DOHH2 (cell line): Measurements from ENCODE around the gene OR8J1.

Source experiments
- H3F3A ChIP-seq: fragments of 200-600 bp; sonication (generic), shearing (Covaris generic); 2 replicates; pipeline ENCODE4 v1.6.0; 2016; ENCODE audit warnings: antibody characterized with exemption, mild to moderate bottlenecking; ENCODE audit not compliant: control insufficient read depth, insufficient read depth
- H3K27ac ChIP-seq: fragments of 200-600 bp; sonication (generic); 2 replicates; pipeline ENCODE4 v1.5.1; 2014; ENCODE audit warnings: low read depth, mild to moderate bottlenecking, low read length, moderate library complexity
- H3K27me3 ChIP-seq: fragments of 200-600 bp; sonication (generic); 2 replicates; pipeline ENCODE4 v1.6.1; 2014; ENCODE audit warnings: mild to moderate bottlenecking, low read length, mixed read lengths; ENCODE audit not compliant: control insufficient read depth
- H3K36me3 ChIP-seq: fragments of 200-600 bp; sonication (generic); 2 replicates; pipeline ENCODE4 v1.6.1; 2014; ENCODE audit warnings: mild to moderate bottlenecking, low read length, moderate library complexity, mixed read lengths; ENCODE audit not compliant: control insufficient read depth
- H3K4me1 ChIP-seq: fragments of 200-600 bp; sonication (generic); 2 replicates; pipeline ENCODE4 v1.6.1; 2014; ENCODE audit warnings: mild to moderate bottlenecking, low read length, mixed read lengths; ENCODE audit not compliant: control insufficient read depth
- H3K4me2 ChIP-seq: fragments of 200-600 bp; sonication (generic); 2 replicates; pipeline ENCODE4 v1.6.0; 2014; ENCODE audit warnings: mild to moderate bottlenecking, low read length, moderate library complexity
- H3K4me3 ChIP-seq: fragments of 200-600 bp; sonication (generic); 2 replicates; pipeline ENCODE4 v1.5.1; 2014; ENCODE audit warnings: mild to moderate bottlenecking, low read length, mixed read lengths
- H3K79me2 ChIP-seq: fragments of 200-600 bp; sonication (generic); 2 replicates; pipeline ENCODE4 v1.6.1; 2014; ENCODE audit warnings: mild to moderate bottlenecking, low read length, mixed read lengths; ENCODE audit not compliant: control insufficient read depth
- H3K9me2 ChIP-seq: fragments of 200-600 bp; sonication (generic); replicated peaks from 2 replicates; pipeline ENCODE4 v1.6.1; 2014; ENCODE audit warnings: mild to moderate bottlenecking, low read length, mixed read lengths; ENCODE audit not compliant: control insufficient read depth
- H3K9me3 ChIP-seq: fragments of 200-600 bp; sonication (generic); 2 replicates; pipeline ENCODE4 v1.6.1; 2014; ENCODE audit warnings: antibody characterized with exemption, low read length, mixed read lengths; ENCODE audit not compliant: control insufficient read depth, insufficient read depth
- H4K20me1 ChIP-seq: fragments of 200-600 bp; sonication (generic); 2 replicates; pipeline ENCODE4 v1.6.0; 2014; ENCODE audit warnings: low read depth, mild to moderate bottlenecking, antibody characterized with exemption, low read length, moderate library complexity; ENCODE audit not compliant: control insufficient read depth, insufficient read depth
- CTCF ChIP-seq: fragments of 200-600 bp; sonication (generic); IDR thresholded peaks from one replicate; pipeline ENCODE4 v1.5.1; 2014; ENCODE audit warnings: antibody characterized with exemption, mild to moderate bottlenecking, low read depth, low read length; ENCODE audit not compliant: poor library complexity, severe bottlenecking
- EZH2phosphoT487 ChIP-seq: fragments of 200-600 bp; sonication (generic); IDR thresholded peaks from 2 replicates; pipeline ENCODE4 v1.6.1; 2017; ENCODE audit warnings: borderline replicate concordance, mild to moderate bottlenecking, antibody characterized with exemption, low read length, moderate library complexity, mixed read lengths

The OR8J1 gene

GRCh38 chr11:56375324-56375723 is 21.2 kb downstream of the OR8J1 start, which contains the start of gene OR8U1:
TSS of gene OR8U1 (plus strand) at chr11:56375624. CDS start at chr11:56375624, 0 bp downstream.
- TF ChIP-seq CTCF (no peak), EZH2phosphoT487 (no peak)
- Histone ChIP-seq H3K9me3 (no peaks in the 10 kb centered on the region), H3K27me3 (no peaks in the 10 kb centered on the region), H3K4me2 (no peak within 1 kb of the TSS), H3K27ac (no peak within 1 kb of the TSS), H3K36me3 (no peaks in the 10 kb centered on the region), H3F3A (no peaks in the 10 kb centered on the region), H3K4me3 (no peak within 1 kb of the TSS), H4K20me1 (no peaks in the 10 kb centered on the region), H3K4me1 (no peaks in the 10 kb centered on the region), H3K9me2 (no peaks in the 10 kb centered on the region), H3K79me2 (no peaks in the 10 kb centered on the region)

- no peaks in the 10 kb centered on the region for H3F3A ChIP-seq
Observed at GRCh38 chr11:56380120-56380519, 26.0 kb downstream of the OR8J1 start.

GRCh38 chr11:56394381-56394780 is 40.3 kb downstream of the OR8J1 start:
- Histone ChIP-seq H3K4me3 (no peak overlapping the region), H3K27me3 (no peaks in the 10 kb centered on the region), H3K4me1 (no peaks in the 10 kb centered on the region), H4K20me1 (no peaks in the 10 kb centered on the region), H3K9me2 (no peaks in the 10 kb centered on the region), H3K36me3 (no peaks in the 10 kb centered on the region), H3K79me2 (no peaks in the 10 kb centered on the region), H3K4me2 (no peak overlapping the region), H3K27ac (no peak overlapping the region), H3F3A (no peaks in the 10 kb centered on the region), H3K9me3 (no peaks in the 10 kb centered on the region; the same call in 1 of the 2 replicates)
- TF ChIP-seq EZH2phosphoT487: no peak
- no peak for TF ChIP-seq CTCF

More at GRCh38 chr11:56380120-56380519, 26.0 kb downstream of the OR8J1 start:
- no peaks in the 10 kb centered on the region for H3K27me3 ChIP-seq
- H3K4me2 ChIP-seq: no peak overlapping the region
- no peaks in the 10 kb centered on the region for H3K36me3 ChIP-seq
- no peak overlapping the region for H3K4me3 ChIP-seq
- no peaks in the 10 kb centered on the region for H3K4me1 ChIP-seq
- H3K27ac ChIP-seq: no peak overlapping the region
- H3K9me2 ChIP-seq: no peaks in the 10 kb centered on the region
- TF ChIP-seq CTCF (no peak), EZH2phosphoT487 (no peak)
- no peaks in the 10 kb centered on the region for H4K20me1 ChIP-seq
- H3K9me3 ChIP-seq: no peaks in the 10 kb centered on the region
- no peaks in the 10 kb centered on the region for H3K79me2 ChIP-seq
